MCF 10A (cell line): ENCODE data around the gene RELT. TPM values are rescaled to one million over a fixed set of nuclear protein-coding genes. Genes with fewer than 3 reads are reported as not detected.

Experiments used
- BruUV-seq: library from RNA; stranded (reverse); fragments of 400-500 nt; replicated peaks from 2 replicates; lab custom pipeline; 2021; lab: Mats Ljungman, UMichigan
- CTCF ChIA-PET: fragments of 300-600 bp; sonication (Branson Sonifier 250); formaldehyde crosslinking; extraction: SDS; loops from one replicate; lab custom pipeline; 2021; ENCODE audit warnings: antibody characterized with exemption, inconsistent platforms; lab: Yijun Ruan, JAX
- POLR2A ChIA-PET: fragments of 300-600, 350-650 bp; sonication (Branson Sonifier 250); formaldehyde crosslinking; extraction: SDS; loops from one replicate; lab custom pipeline; 2020; ENCODE audit warnings: antibody characterized with exemption, inconsistent platforms; lab: Yijun Ruan, JAX
- DNase-seq: peaks from one replicate; pipeline ENCODE4 v3.0.0-alpha.2; 2018; ENCODE audit not compliant: unreplicated experiment
- H3K27ac Mint-ChIP-seq: one replicate; pipeline ENCODE4 v1.8.0; 2022; ENCODE audit warnings: mild to moderate bottlenecking, low read depth, mixed read lengths; ENCODE audit not compliant: unreplicated experiment
- H3K27me3 Mint-ChIP-seq: one replicate; pipeline ENCODE4 v1.8.0; 2022; ENCODE audit warnings: mixed read lengths; ENCODE audit not compliant: insufficient read depth, unreplicated experiment
- H3K36me3 Mint-ChIP-seq: one replicate; pipeline ENCODE4 v1.8.0; 2022; ENCODE audit warnings: mild to moderate bottlenecking, moderate library complexity, mixed read lengths; ENCODE audit not compliant: insufficient read depth, unreplicated experiment
- H3K4me1 Mint-ChIP-seq: one replicate; pipeline ENCODE4 v1.8.0; 2022; ENCODE audit warnings: mixed read lengths; ENCODE audit not compliant: insufficient read depth, unreplicated experiment
- H3K4me3 Mint-ChIP-seq: one replicate; pipeline ENCODE4 v1.8.0; 2022; ENCODE audit warnings: mild to moderate bottlenecking, moderate library complexity, mixed read lengths; ENCODE audit not compliant: unreplicated experiment
- H3K9me3 Mint-ChIP-seq: one replicate; pipeline ENCODE4 v1.8.0; 2022; ENCODE audit warnings: mixed read lengths; ENCODE audit not compliant: unreplicated experiment
- intact Hi-C: fragments of 100-400 bp; cut with micrococcal nuclease; formaldehyde crosslinking; loops from 2 replicates; pipeline ENCODE4 v1.14.1; 2022
- total RNA-seq: library from RNA; stranded (reverse); gene quantifications from 2 replicates; pipeline ENCODE4 v1.2.3, GENCODE V29; 2022
- TF ChIP-seq, protein P1 (sequence below): fragments of 200-600 bp; IDR thresholded peaks from one replicate; pipeline ENCODE4 v1.8.0; 2022; ENCODE audit warnings: antibody characterized with exemption, mild to moderate bottlenecking; ENCODE audit not compliant: unreplicated experiment

Gene RELT
- total RNA-seq, 1 experiment from 2014 or later, result 8.4 TPM

DNA sequence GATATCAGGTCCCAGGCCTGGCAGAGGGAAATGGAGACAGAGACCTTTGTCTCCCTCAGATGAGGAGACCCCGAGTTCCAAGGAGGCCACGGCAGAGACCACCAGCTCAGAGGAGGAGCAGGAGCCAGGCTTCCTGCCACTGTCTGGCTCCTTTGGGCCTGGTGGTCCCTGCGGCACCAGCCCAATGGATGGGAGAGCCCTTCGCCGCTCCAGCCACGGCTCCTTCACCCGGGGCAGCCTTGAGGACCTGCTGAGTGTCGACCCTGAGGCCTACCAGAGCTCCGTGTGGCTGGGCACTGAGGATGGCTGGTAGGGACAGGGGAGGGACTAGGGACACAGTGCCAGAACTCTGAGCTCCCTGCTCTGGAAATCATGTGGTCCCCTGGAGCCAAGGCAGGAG, 13.1 kb upstream of the RELT start:
- intact Hi-C loops, result no loop called here
- ChIA-PET CTCF (interaction anchor here (1.1 to 6.9 kb wide), 2 partner anchors 12 to 56 kb away, joined by 4 to 53 read pairs; no protein-coding TSS in a partner anchor), POLR2A (no interaction called here)
- H3K27me3 Mint-ChIP-seq, result no peaks in the 10 kb centered on the region
- H3K4me1 Mint-ChIP-seq, result no peaks in the 10 kb centered on the region
- H3K9me3 Mint-ChIP-seq, result no peaks in the 10 kb centered on the region
- TF ChIP-seq, protein P1, sequence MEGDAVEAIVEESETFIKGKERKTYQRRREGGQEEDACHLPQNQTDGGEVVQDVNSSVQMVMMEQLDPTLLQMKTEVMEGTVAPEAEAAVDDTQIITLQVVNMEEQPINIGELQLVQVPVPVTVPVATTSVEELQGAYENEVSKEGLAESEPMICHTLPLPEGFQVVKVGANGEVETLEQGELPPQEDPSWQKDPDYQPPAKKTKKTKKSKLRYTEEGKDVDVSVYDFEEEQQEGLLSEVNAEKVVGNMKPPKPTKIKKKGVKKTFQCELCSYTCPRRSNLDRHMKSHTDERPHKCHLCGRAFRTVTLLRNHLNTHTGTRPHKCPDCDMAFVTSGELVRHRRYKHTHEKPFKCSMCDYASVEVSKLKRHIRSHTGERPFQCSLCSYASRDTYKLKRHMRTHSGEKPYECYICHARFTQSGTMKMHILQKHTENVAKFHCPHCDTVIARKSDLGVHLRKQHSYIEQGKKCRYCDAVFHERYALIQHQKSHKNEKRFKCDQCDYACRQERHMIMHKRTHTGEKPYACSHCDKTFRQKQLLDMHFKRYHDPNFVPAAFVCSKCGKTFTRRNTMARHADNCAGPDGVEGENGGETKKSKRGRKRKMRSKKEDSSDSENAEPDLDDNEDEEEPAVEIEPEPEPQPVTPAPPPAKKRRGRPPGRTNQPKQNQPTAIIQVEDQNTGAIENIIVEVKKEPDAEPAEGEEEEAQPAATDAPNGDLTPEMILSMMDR, result no peak
- DNase-seq, result no peak
- H3K27ac Mint-ChIP-seq, result no peak overlapping the region
- peaks cover 34% of the 10 kb centered on the region for H3K36me3 Mint-ChIP-seq
- H3K4me3 Mint-ChIP-seq, result no peak overlapping the region
- BruUV-seq, result no TSS peak

DNA sequence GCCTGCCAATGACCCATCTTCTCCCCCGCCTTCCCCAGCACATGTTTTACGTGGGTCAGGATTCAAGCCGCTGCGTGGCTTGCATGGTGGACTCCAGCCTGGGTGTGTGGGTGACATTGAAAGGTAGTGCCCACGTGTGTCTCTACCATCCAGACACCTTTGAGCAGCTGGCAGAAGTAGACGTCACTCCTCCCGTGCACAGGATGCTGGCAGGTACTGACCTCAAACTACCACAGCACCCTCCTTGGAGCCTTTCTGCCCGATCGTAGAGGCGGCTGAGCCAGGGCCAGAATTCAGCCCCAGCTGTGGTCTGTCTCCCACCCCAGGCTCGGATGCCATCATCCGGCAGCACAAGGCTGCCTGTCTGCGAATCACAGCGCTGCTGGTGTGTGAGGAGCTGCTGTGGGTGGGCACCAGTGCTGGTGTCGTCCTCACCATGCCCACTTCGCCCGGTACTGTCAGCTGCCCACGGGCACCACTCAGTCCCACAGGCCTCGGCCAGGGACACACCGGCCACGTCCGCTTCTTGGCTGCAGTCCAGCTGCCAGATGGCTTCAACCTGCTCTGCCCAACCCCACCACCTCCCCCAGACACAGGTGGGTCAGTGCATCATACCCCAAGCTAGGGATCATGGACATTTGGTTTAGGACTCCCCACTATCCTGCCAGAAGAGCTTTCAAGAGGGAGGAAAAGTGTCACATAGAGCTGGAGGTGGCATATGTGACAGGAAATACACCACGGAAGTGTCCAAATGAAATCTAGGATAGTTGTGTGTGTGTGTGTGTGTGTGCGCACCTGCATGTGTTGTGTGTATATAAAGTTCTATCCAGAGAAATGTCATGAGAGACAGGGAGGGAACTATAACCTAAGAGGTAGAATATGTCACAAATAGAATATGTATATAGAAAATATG, 10.6 kb upstream of the RELT start:
- POLR2A ChIA-PET, result no interaction called here
- CTCF ChIA-PET, result interaction anchor here (6.9 kb wide), 1 partner anchor 14 kb away, joined by 53 read pairs; no protein-coding TSS in a partner anchor
- Mint-ChIP-seq H3K9me3 (no peaks in the 10 kb centered on the region), H3K4me3 (no peak overlapping the region), H3K4me1 (no peaks in the 10 kb centered on the region), H3K27me3 (no peaks in the 10 kb centered on the region), H3K27ac (no peak overlapping the region), H3K36me3 (peaks cover 21% of the 10 kb centered on the region)
- TF ChIP-seq, protein P1, result no peak
- DNase-seq, result no peak
- no TSS peak for BruUV-seq
- intact Hi-C loops, result no loop called here

DNA sequence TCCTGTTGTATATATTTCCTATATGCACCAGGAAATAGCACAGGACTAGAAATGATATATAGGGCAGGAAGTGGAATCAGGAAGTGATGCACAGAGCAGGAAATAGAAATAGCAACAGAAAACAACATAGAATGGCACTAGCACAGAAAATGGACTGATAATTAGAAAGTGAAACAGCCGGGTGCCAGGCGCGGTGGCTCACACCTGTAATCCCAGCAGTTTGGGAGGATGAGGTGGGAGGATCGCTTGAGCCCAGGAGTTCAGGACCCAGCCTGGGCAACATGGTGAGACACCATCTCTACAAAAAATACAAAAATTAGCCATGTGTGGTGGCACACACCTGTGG, 10.0 kb upstream of the RELT start:
- no peak for DNase-seq
- intact Hi-C loops, result no loop called here
- peaks cover 19% of the 10 kb centered on the region for H3K36me3 Mint-ChIP-seq
- no TSS peak for BruUV-seq
- ChIA-PET CTCF (interaction anchor here (1.4 kb wide), 1 partner anchor 14 kb away, joined by 7 read pairs; no protein-coding TSS in a partner anchor), POLR2A (no interaction called here)
- TF ChIP-seq, protein P1, result no peak
- H3K4me3 Mint-ChIP-seq, result no peak overlapping the region
- H3K9me3 Mint-ChIP-seq, result no peaks in the 10 kb centered on the region
- H3K27ac Mint-ChIP-seq, result no peak overlapping the region
- no peaks in the 10 kb centered on the region for H3K27me3 Mint-ChIP-seq
- H3K4me1 Mint-ChIP-seq, result no peaks in the 10 kb centered on the region

DNA sequence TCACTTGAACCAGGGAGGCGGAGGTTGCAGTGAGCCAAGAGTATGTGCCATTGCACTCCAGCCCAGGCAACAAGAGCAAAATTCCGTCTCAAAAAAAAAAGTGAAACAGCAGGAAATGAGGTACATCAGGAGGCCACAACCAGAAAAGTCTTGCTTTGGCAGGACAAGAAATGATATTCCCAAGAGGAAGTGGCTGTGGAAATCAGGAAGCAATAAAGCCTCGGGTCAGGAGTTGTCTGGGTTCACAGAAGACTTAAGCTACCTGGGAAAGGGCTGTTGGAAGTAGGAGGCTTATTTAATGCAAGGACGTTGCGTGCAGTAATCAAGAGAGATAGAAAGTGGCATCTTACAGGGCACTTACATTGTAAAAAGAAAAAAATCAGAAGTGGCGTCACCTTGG, 9.2 kb upstream of the RELT start:
- peaks cover 15% of the 10 kb centered on the region for H3K36me3 Mint-ChIP-seq
- no TSS peak for BruUV-seq
- H3K4me3 Mint-ChIP-seq, result no peak overlapping the region
- no peak for DNase-seq
- no peaks in the 10 kb centered on the region for H3K27me3 Mint-ChIP-seq
- ChIA-PET CTCF (interaction anchor here (0.9 to 1.4 kb wide), 2 partner anchors 15 to 26 kb away, joined by 5 to 7 read pairs; no protein-coding TSS in a partner anchor), POLR2A (interaction anchor here (0.6 kb wide), 1 partner anchor 1394 kb away, joined by 3 read pairs; no protein-coding TSS in a partner anchor)
- H3K4me1 Mint-ChIP-seq, result no peaks in the 10 kb centered on the region
- intact Hi-C loops, result no loop called here
- no peak overlapping the region for H3K27ac Mint-ChIP-seq
- no peaks in the 10 kb centered on the region for H3K9me3 Mint-ChIP-seq
- TF ChIP-seq, protein P1, result no peak
